K562 (cell line): ENCODE measurements around the gene UBE2L5.

Experiments used
- ATF1 ChIP-seq, 2 experiments: fragments of 450-650 bp in 1 of 2; IDR thresholded peaks; 2 replicates each; pipeline ENCODE4 v1.6.1; 2016; ENCODE audit warnings: missing compliant biosample characterization in 1 of 2, missing genetic modification characterization in 1 of 2
- CBX8 ChIP-seq: fragments of 200-600 bp; sonication (generic); IDR thresholded peaks from 2 replicates; pipeline ENCODE4 v1.6.1; 2012; ENCODE audit warnings: borderline replicate concordance, mixed run types, low read depth, mild to moderate bottlenecking, moderate library complexity, mixed read lengths, low read length, control low read depth, inconsistent platforms; ENCODE audit not compliant: poor library complexity, severe bottlenecking; ENCODE audit errors: extremely low read depth
- DNMT1 ChIP-seq: fragments of 450-650 bp; IDR thresholded peaks from 2 replicates; pipeline ENCODE4 v1.6.1; 2016; ENCODE audit warnings: antibody characterized with exemption, mild to moderate bottlenecking
- EP300 ChIP-seq: IDR thresholded peaks from 2 replicates; pipeline ENCODE4 v1.6.1; 2012; ENCODE audit warnings: low read length, improper control_type of control experiment
- ZNF707 ChIP-seq: fragments of 250-450 bp; sonication (Bioruptor Pico); conservative IDR thresholded peaks from 2 replicates; pipeline ENCODE4 v1.8.0; 2022; ENCODE audit warnings: inconsistent platforms, mild to moderate bottlenecking, moderate library complexity
- ZNF76 ChIP-seq: fragments of 250-450 bp; sonication (Bioruptor Pico); IDR thresholded peaks from 2 replicates; pipeline ENCODE4 v1.4.0; 2020; ENCODE audit warnings: mild to moderate bottlenecking, moderate library complexity, borderline replicate concordance

GRCh38 chr13:30381049-30381448 lies 41.2 kb upstream of the UBE2L5 start:
- TF ChIP-seq ZNF76 (no peak), CBX8 (no peak), ZNF707 (no peak), ATF1 (CRISPR knock-in tag; IDR thresholded peaks at IDR 0.05) (no peak), ATF1 (tag; IDR thresholded peaks at IDR 0.05) (no peak), EP300 (no peak), DNMT1 (no peak)
